T-helper 22 cell (primary cell): Measurements from ENCODE around the gene MAML2.
"Not testable (repeated sequence)": the region's sequence is repeated elsewhere in the genome, so short reads cannot be mapped to it uniquely, and the experiment has no call there.

ENCODE experiments used
- DNase-seq: peaks from one replicate; pipeline ENCODE4 v3.0.0-alpha.2; 2020; ENCODE audit warnings: low read depth

MAML2 gene

DNA sequence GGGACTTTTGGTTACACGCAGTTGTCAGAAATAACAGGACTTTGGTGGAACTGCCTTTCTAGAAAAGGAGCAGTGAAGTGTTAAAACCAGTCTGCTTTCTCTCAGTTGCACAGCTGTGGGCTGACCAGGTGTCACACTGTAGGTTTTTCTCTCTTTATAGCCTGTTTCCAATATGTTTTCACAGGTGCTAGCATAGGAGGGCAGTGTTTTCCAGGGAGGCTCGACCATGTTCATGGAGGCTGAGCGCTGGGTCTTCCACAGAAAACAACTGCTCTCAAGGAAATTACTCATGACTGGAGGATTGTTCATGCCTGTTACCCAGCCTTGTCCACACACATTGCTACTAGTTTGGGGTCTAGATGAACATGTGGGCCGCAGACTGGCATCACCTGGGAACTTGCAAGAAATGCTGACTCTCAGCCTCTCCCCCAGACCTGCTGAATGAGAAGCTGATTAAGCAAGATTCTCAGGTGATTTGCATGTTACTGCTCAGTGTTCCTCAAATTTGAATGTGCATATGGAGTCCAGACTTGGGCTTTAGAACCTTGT, 157.7 kb downstream of the MAML2 start:
- no peak for DNase-seq

DNA sequence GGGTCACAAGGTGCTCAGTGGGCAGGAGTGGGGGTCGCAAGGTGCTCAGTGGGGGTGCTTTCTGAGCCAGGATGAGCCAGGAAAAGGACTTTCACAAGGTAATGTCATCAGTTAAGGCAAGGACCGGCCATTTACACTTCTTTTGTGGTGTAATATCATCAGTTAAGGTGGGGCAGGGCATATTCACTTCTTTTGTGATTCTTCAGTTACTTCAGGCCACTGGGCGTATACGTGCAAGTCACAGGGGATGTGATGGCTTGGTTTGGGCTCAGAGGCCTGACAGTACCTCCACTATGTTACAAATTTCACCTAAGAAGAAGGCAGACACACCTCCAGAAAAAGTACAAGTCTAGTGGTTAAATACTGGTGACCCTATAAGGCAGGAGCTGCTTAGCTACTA, 162.1 kb downstream of the MAML2 start:
- DNase-seq, result not testable (repeated sequence)

GRCh38 chr11:96180341-96180740, 162.7 kb downstream of the MAML2 start:
- DNase-seq, result no peak

DNA sequence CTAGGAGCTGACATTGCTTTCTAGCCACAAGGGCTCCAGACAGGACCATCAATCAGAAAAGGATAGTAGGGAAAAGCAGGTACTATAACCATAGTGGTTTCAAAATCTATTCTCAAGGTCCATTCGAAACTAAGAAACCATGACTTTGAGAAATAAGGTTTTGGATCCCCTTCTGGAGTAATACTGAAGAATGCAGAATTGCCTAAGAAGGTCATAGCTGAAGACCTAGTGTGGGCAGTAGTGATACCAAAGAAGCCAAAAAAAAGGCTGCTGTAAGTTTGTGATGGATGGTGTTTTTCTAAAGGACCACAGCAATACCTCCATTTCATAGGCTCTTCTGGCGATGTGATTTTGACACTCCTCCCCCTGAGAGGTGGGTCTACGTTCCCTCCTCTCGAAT, 163.1 kb downstream of the MAML2 start:
- no peak for DNase-seq

DNA sequence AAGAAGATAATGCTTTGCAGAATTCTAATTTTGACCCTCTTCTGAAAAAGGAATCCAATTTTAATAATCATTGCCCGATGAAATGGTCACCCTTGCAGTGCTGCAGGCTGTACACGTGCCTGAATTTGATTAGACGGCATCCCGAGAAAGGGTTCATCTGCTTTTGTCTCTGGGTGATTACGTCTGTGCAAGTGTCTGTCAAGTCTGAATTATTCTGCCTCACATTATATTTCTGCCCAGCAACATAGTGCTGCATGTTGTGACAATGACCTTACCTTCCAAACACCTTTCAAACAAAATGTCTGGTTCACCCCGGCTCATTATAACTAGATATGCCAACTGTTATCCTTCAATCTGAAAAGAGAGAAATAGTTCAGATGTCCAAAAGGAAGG, 164.1 kb downstream of the MAML2 start:
- no peak for DNase-seq

DNA sequence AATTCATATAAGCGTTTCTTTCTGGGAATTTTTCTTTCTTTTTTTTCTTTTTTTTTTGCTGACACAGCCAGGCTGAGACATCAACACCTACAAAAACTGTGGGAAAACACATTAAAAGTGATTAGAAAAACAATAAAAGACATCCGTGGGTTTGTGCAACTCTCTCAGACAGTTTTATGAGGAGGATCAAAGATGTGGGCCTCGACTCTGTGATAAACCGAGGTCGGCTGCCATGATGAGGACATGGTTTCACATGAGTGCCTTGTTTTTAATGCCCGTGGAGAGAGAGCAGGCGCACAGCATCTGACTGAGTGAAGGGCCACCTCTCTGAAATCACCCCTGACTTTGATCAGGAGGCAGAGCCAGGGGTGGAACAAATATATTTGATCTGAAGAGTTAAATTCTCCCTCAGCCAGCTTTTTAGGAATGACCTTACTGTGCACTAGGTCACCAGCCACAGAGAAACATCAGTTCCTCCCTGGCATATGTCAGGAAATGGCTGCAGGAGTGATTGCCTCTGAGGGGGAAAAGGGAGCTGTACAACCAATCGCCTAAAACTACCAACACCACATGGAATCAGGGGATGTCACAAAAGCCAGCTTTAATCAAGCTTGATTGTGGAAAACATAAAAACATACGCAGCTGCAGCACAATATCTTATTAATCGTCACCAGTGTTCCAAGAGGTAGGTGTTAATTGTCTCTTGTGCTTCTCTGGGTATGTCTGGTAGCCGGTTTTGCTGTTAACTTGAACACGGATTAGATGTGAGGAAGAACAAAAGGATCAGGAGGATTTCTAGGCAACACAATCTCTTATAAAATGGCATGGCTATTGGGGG, 164.7 kb downstream of the MAML2 start:
- no peak for DNase-seq

- no peak for DNase-seq
These were observed 165.8 kb downstream of the MAML2 start for GRCh38 chr11:96177146-96177545.

- no peak for DNase-seq
These were observed 169.1 kb downstream of the MAML2 start for GRCh38 chr11:96173906-96174305.

GRCh38 chr11:96173422-96173821, 169.6 kb downstream of the MAML2 start:
- no peak for DNase-seq

- DNase-seq, result no peak
These were observed 170.4 kb downstream of the MAML2 start for GRCh38 chr11:96172604-96173003.

DNA sequence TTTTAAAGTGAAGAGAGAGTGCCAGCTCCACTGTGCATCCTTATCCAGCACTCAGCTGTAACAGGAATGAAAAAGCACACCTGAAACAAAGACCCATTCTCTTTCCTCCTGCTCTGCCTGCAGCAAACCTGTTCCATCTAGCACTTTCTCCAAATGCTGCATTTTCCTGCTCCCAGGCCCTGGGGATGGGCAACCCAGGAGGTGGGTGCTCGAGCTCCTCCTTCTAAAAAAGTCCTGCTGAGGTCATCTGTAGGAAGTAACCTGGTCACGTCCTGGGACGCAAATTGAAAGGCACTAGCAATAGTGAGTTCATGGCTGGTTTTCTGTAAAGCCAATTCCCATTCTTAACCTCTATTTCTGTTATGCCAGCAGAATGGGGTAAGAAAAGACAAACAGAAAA, 173.7 kb downstream of the MAML2 start:
- no peak for DNase-seq

DNA sequence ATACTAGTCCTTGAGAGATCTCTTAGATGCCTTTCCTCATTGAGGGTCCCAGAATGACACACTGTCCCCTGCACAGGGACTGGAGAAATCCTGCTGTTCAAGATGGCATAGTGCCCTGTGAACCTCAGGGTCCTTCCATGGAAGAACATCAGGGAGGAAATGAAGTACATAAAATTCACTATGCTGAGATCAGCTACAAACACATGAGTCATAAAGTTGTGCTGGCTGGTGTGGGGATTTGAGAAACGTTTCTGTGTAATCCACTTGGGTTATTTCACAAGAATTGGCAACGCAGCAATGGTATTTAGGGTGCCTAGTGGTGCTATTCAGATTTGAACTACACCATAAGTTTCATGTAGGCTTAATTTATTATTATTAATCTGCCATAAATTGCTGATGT, 174.4 kb downstream of the MAML2 start:
- no peak for DNase-seq

DNA sequence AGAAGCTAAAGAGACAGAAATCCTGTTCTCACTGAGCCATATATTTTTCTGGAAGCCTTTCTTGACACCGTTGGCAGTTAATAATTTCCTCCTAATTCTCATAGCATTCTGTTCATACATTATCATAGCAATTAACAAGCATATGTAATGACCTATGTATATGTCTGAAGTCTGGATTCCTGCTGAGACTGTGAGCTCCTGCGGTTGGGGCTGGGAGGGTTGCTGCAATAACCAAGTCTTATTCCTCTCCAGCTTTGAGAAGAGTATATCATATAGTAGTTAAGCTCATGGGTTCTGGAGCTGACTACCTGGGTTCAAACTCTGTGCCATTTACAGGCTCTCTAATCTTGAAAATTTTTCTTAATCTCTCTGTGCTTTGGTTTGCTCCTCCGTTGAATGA, 175.2 kb downstream of the MAML2 start:
- no peak for DNase-seq

- no peak for DNase-seq
These were observed 175.7 kb downstream of the MAML2 start for GRCh38 chr11:96167203-96167758.

DNA sequence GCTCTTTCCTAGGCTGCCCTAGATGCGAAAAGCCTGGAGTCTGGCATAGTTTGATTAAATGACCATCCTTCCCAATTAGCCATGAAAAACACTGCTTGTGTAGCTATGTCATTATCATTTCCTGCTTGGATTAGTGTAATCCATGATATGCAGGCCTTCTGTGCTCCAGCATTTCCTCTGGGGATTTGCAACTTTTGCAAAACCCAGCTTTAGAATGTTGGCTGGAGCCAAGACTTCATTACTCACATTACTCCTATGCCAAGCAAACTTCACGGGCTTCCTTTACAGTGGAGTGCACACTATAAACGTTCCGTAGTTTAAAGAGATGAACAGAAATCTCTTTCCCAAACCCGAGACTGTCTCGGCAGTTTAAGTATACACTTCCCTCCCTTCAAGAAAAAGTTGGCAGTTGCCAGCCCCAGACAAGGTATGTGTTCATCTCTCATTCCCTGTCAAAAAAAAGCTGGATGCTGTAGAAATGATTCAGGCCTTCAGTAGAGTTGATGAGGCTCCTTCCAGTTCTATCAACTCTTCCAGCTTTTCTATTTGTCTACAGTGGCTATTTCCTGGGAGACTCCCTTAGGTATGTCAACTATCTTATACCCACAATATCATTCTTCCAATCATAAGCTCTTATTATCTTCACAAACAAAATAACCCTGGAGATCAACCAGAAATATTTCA, 180.0 kb downstream of the MAML2 start:
- DNase-seq, result no peak

- DNase-seq, result no peak
These were observed 181.5 kb downstream of the MAML2 start for GRCh38 chr11:96161307-96162089.

DNA sequence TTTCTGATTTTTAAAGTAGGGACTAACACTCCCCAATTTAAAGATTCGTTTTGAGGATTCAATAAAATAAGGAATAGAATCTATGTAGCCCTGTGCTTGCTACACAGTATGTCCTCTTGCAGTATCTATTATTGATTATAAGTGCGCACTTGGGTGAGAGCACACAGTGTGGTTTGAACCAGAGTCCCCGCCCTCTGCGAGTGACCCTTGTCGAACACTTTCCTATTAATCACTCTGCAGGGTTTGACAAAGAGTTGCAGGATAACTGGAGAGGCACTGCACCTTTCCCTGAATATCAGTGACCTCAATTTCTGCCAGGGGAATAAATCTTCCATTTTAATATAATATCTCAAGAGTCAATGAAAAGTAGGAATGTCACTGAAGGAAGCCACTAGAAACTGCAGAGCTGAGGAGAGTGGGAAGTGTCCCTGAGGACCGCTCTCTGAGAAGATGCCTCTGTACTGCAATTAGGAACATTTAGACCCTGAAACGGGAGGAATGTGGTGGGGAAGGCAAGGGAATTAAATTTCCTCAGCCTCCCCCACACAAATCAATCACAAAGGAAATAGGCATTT, 182.2 kb downstream of the MAML2 start:
- no peak for DNase-seq

DNA sequence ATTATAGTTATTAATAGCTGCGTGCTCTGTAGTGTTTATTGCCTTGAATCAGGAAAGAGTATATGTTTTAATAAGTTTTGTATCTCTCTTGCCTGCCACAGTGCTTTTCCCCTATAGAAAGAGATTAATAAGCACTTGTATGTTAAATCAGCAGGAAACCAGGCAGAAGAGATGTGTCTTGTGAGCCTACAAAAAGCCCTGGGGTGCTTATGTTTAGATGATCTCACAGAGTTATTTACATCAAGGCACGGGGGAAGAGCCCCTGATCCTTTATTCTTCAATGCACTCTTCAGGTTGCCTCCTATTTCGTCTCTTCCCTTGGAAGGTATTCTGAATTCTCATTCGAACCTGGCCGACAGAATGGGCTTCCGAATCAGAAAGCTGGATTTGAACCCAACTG, 183.0 kb downstream of the MAML2 start:
- DNase-seq, result no peak

DNA sequence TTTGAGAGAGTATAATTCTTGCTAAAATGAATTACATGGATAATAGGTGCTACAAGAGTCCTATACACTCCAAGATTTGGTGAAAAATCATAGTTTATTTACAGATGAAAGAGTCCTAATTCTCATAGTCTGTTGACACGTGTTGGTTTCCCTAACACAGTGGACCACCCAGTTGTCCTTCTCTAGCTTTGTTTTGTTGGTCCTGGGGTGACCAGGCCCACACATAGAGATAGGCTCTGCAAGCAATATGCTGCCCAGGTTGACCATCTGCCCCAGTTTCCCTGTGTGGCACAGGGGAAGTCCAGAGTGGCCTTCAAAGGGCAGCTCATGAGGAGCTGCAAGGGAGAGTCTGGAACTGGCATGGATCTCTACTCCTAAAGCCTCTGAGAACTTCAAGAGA, 184.9 kb downstream of the MAML2 start:
- no peak for DNase-seq

DNA sequence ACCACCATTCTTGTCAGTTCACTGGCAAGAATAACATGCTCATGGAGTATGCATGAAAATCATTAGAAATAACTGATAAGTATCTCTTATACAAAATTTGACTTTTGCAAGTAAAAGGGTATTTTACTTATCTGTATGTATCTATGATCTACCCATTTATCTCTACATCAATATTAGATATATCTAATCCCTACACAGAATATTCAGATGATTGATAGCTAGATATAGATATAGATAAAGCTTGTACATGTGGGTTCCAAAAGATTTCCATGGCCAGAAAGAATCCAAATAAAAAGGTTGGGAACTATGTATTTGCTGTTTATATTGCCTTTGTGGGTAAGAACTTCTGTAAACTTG, 185.5 kb downstream of the MAML2 start:
- DNase-seq, result no peak

DNA sequence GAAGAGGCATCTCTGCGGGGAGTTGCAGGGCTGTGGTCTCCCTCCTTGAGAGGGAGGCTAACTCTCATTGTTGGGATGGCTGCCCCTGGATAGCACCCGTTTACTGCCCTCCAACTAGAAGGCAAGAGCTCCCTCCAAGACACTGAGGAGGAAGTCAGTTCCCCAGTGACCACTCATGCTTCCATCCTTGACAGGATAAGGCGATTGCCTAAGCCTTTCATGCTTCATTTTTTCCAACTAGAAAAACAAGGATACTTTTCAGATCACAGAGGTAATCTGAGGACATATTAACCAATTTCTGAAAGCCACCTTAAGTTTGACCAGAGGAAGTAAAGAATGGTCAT, 186.6 kb downstream of the MAML2 start:
- no peak for DNase-seq
